HFF-Myc (cell line): ENCODE measurements around the gene GTF2F2.

Source experiments
- DNase-seq: peaks from one replicate; pipeline ENCODE4 v3.0.0-alpha.2; 2011; ENCODE audit warnings: low read depth; ENCODE audit errors: extremely low read depth
- H3K4me3 ChIP-seq: replicated peaks from 2 replicates; pipeline ENCODE4 v1.5.1; 2011; ENCODE audit warnings: low read depth, mild to moderate bottlenecking, control low read depth, low read length
- CTCF ChIP-seq: IDR thresholded peaks from 2 replicates; pipeline ENCODE4 v1.5.1; 2012; ENCODE audit warnings: mild to moderate bottlenecking, low read depth, low read length, control low read depth; ENCODE audit errors: missing control alignments

The GTF2F2 gene

GRCh38 chr13:45209229-45209628 is 88.9 kb downstream of the GTF2F2 start:
- DNase-seq: no peak
- H3K4me3 ChIP-seq: no peak overlapping the region
- no peak for TF ChIP-seq CTCF

GRCh38 chr13:45215392-45216077 is 95.2 kb downstream of the GTF2F2 start:
- DNase-seq: no peak
- TF ChIP-seq CTCF: no peak
- no peak overlapping the region for H3K4me3 ChIP-seq

GRCh38 chr13:45216193-45216592 is 95.9 kb downstream of the GTF2F2 start:
- DNase-seq: no peak
- H3K4me3 ChIP-seq: no peak overlapping the region
- no peak for TF ChIP-seq CTCF

GRCh38 chr13:45218689-45219088 is 98.4 kb downstream of the GTF2F2 start:
- H3K4me3 ChIP-seq: no peak overlapping the region
- DNase-seq: no peak
- TF ChIP-seq CTCF: no peak

GRCh38 chr13:45219123-45219891 is 99.0 kb downstream of the GTF2F2 start:
- no peak for DNase-seq
- H3K4me3 ChIP-seq: no peak overlapping the region
- TF ChIP-seq CTCF: no peak

- no peak for TF ChIP-seq CTCF
- peak; percentile 79 for DNase-seq
- no peak overlapping the region for H3K4me3 ChIP-seq
Measured at GRCh38 chr13:45219938-45220375, 99.6 kb downstream of the GTF2F2 start.
